DND-41 (cell line): ENCODE data around the gene DYRK1A.

ENCODE experiments used
- ATAC-seq: fragments of 200-7000 bp; cut with Tn5 transposase; 3 replicates; pipeline ENCODE4 v1.9.1; 2021; ENCODE audit warnings: low read depth; ENCODE audit not compliant: insufficient read depth
- DNase-seq: peaks from one replicate; pipeline ENCODE4 v3.0.0-alpha.2; 2020
- H2AFZ ChIP-seq: 2 replicates; pipeline ENCODE4 v1.6.0; 2012; ENCODE audit warnings: low read depth, low read length
- H3K27ac ChIP-seq: 2 replicates; pipeline ENCODE4 v1.5.1; 2012; ENCODE audit warnings: low read length, inconsistent platforms
- H3K27me3 ChIP-seq: fragments of 200-600 bp; sonication (generic); 2 replicates; pipeline ENCODE4 v1.6.0; 2012; ENCODE audit warnings: low read length, mild to moderate bottlenecking, inconsistent platforms; ENCODE audit not compliant: insufficient read depth, poor library complexity
- H3K36me3 ChIP-seq: 2 replicates; pipeline ENCODE4 v1.5.1; 2012; ENCODE audit warnings: low read length, inconsistent platforms; ENCODE audit not compliant: insufficient read depth
- H3K4me1 ChIP-seq: 2 replicates; pipeline ENCODE4 v1.5.1; 2012; ENCODE audit warnings: mild to moderate bottlenecking, low read length; ENCODE audit not compliant: insufficient read depth
- H3K4me2 ChIP-seq: 2 replicates; pipeline ENCODE4 v1.6.0; 2012; ENCODE audit warnings: mild to moderate bottlenecking, moderate library complexity, low read length, inconsistent platforms; ENCODE audit not compliant: insufficient read depth
- H3K4me3 ChIP-seq, 2 experiments: fragments of 200-600 bp in 1 of 2; shearing (Covaris generic) in 1 of 2; 2 replicates each; pipeline ENCODE4 v1.5.1; 2012 to 2016; ENCODE audit warnings: inconsistent platforms in 2 of 2, low read length in 2 of 2, mild to moderate bottlenecking in 2 of 2, low read depth in 1 of 2, moderate library complexity in 1 of 2
- H3K79me2 ChIP-seq: 2 replicates; pipeline ENCODE4 v1.6.0; 2012; ENCODE audit warnings: low read length, inconsistent platforms; ENCODE audit not compliant: insufficient read depth
- H3K9ac ChIP-seq: 2 replicates; pipeline ENCODE4 v1.6.0; 2012; ENCODE audit warnings: low read depth, mild to moderate bottlenecking, inconsistent platforms, low read length, moderate library complexity
- H3K9me3 ChIP-seq: 2 replicates; pipeline ENCODE4 v1.5.1; 2012; ENCODE audit warnings: low read length, moderate library complexity, mild to moderate bottlenecking, inconsistent platforms; ENCODE audit not compliant: insufficient read depth, severe bottlenecking
- H4K20me1 ChIP-seq: 2 replicates; pipeline ENCODE4 v1.6.0; 2012; ENCODE audit warnings: low read length; ENCODE audit not compliant: insufficient read depth
- CTCF ChIP-seq: IDR thresholded peaks from 2 replicates; pipeline ENCODE4 v1.5.1; 2012; ENCODE audit warnings: borderline replicate concordance, low read length, moderate library complexity, mild to moderate bottlenecking; ENCODE audit not compliant: poor library complexity, severe bottlenecking; ENCODE audit errors: extremely low read depth
- EZH2 ChIP-seq: IDR thresholded peaks from 3 replicates; pipeline ENCODE4 v1.6.1; 2012; ENCODE audit warnings: borderline replicate concordance, low read depth, mild to moderate bottlenecking, moderate library complexity, low read length, inconsistent platforms; ENCODE audit not compliant: severe bottlenecking

The DYRK1A gene

GRCh38 chr21:37391666-37392065 is 25.1 kb downstream of the DYRK1A start:
- TF ChIP-seq CTCF (no peak), EZH2 (no peak)
- ATAC-seq (no peak), DNase-seq (no peak)
- H3K9ac ChIP-seq, result no peak overlapping the region
- H2AFZ ChIP-seq, result no peak overlapping the region
- peaks cover 88% of the 10 kb centered on the region for H4K20me1 ChIP-seq
- H3K4me3 ChIP-seq, result no peak overlapping the region
- H3K9me3 ChIP-seq, result no peaks in the 10 kb centered on the region
- no peak overlapping the region for H3K4me2 ChIP-seq
- peaks cover 100% of the 10 kb centered on the region for H3K79me2 ChIP-seq
- H3K4me1 ChIP-seq, result 0 out of 2 replicates have a peak, but pooled peaks cover 3% of the 10 kb centered on the region
- H3K36me3 ChIP-seq, result peaks cover 21% of the 10 kb centered on the region
- no peaks in the 10 kb centered on the region for H3K27me3 ChIP-seq
- H3K27ac ChIP-seq, result no peak overlapping the region

DNA sequence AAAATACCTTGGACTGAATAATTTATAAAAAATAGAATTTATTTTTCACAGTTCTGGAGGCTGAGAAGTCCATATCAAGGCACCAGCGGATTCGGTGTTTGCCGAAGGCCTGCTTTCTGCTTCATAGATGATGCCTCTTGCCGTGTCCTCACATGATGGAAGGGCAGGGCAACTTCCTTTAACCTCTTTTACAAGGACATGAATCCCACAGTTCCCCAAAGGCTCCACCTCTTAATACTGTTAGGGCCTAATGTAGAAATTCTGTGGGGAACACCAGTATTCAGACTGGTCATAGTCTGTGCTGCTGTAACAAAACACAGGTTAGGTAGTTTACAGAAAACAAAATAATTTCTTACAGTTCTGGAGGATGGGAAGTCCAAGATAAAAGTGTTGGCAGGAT is 25.9 kb downstream of the DYRK1A start:
- H3K36me3 ChIP-seq, result peaks cover 18% of the 10 kb centered on the region
- no peak overlapping the region for H3K9ac ChIP-seq
- no peak overlapping the region for H3K27ac ChIP-seq
- TF ChIP-seq EZH2 (no peak), CTCF (no peak)
- H3K79me2 ChIP-seq, result peaks cover 100% of the 10 kb centered on the region
- H3K9me3 ChIP-seq, result no peaks in the 10 kb centered on the region
- no peak for ATAC-seq
- no peak overlapping the region for H3K4me3 ChIP-seq
- H3K4me2 ChIP-seq, result no peak overlapping the region
- no peaks in the 10 kb centered on the region for H3K27me3 ChIP-seq
- peaks cover 86% of the 10 kb centered on the region for H4K20me1 ChIP-seq
- DNase-seq, result no peak
- H3K4me1 ChIP-seq, result no peaks in the 10 kb centered on the region
- H2AFZ ChIP-seq, result no peak overlapping the region

DNA sequence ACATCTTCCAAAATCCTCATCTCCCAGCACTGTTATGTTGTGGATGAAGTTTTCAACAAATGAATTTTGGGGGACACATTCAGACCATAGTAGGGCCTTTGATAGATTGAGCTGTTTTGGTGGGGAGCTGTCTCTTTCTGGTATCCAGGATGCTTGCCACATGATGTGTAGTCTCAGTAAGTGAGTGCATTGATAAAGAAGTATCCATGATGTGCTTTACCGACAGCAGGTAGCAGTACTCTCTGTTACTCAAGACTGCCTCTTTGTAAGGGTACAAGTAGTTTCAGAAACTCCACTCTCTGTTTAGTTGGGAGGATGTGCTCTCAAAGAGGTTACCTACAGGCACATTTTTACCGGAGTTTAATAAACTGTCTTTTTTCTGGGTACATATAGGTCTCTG is 26.5 kb downstream of the DYRK1A start:
- no peak overlapping the region for H2AFZ ChIP-seq
- peaks cover 99% of the 10 kb centered on the region for H3K79me2 ChIP-seq
- no peak overlapping the region for H3K27ac ChIP-seq
- H3K9ac ChIP-seq, result no peak overlapping the region
- H4K20me1 ChIP-seq, result peaks cover 85% of the 10 kb centered on the region
- TF ChIP-seq EZH2, result no peak
- no peak for TF ChIP-seq CTCF
- H3K27me3 ChIP-seq, result no peaks in the 10 kb centered on the region
- DNase-seq (no peak), ATAC-seq (no peak)
- no peaks in the 10 kb centered on the region for H3K4me1 ChIP-seq
- H3K9me3 ChIP-seq, result no peaks in the 10 kb centered on the region
- no peak overlapping the region for H3K4me2 ChIP-seq
- H3K36me3 ChIP-seq, result peaks cover 18% of the 10 kb centered on the region
- H3K4me3 ChIP-seq, result no peak overlapping the region

GRCh38 chr21:37393786-37394185 is 27.2 kb downstream of the DYRK1A start:
- no peak for DNase-seq
- Histone ChIP-seq H3K27ac (no peak overlapping the region), H3K27me3 (no peaks in the 10 kb centered on the region), H3K36me3 (peaks cover 18% of the 10 kb centered on the region), H3K4me3 (no peak overlapping the region), H4K20me1 (peaks cover 88% of the 10 kb centered on the region), H3K9me3 (no peaks in the 10 kb centered on the region), H3K4me2 (no peak overlapping the region), H3K79me2 (peaks cover 99% of the 10 kb centered on the region), H3K4me1 (no peaks in the 10 kb centered on the region), H2AFZ (no peak overlapping the region), H3K9ac (no peak overlapping the region)
- no peak for ATAC-seq
- TF ChIP-seq EZH2, result no peak
- no peak for TF ChIP-seq CTCF
